Upper lobe of right lung (tissue), 1 donor: ENCODE measurements around the gene MMP13. TPM values are rescaled to one million over a fixed set of nuclear protein-coding genes. Genes with fewer than 3 reads are reported as not detected.
A peak's percentile ranks its signal among the peaks of the same experiment; 100 is the strongest.

Source experiments
- ATAC-seq: fragments of 200-7000 bp; cut with Tn5 transposase; one replicate; pipeline ENCODE4 v1.9.1; 2020; ENCODE audit warnings: mild to moderate bottlenecking, moderate library complexity
- DNase-seq: peaks from one replicate; pipeline ENCODE4 v3.0.0-alpha.2; 2020
- H3K27ac ChIP-seq: fragments of 200-600 bp; one replicate; pipeline ENCODE4 v1.8.0; 2022
- H3K27me3 ChIP-seq: fragments of 200-600 bp; one replicate; pipeline ENCODE4 v1.8.0; 2022; ENCODE audit warnings: mild to moderate bottlenecking
- H3K36me3 ChIP-seq: fragments of 200-600 bp; one replicate; pipeline ENCODE4 v1.8.0; 2022
- H3K4me1 ChIP-seq: fragments of 200-600 bp; one replicate; pipeline ENCODE4 v1.8.0; 2022
- H3K4me3 ChIP-seq: fragments of 200-600 bp; one replicate; pipeline ENCODE4 v1.8.0; 2022; ENCODE audit warnings: mild to moderate bottlenecking
- H3K9me3 ChIP-seq: fragments of 200-600 bp; one replicate; pipeline ENCODE4 v1.8.0; 2022
- CTCF ChIP-seq: fragments of 200-600 bp; IDR thresholded peaks from one replicate; pipeline ENCODE4 v1.8.0; 2022; ENCODE audit warnings: antibody characterized with exemption
- intact Hi-C: fragments of 100-400 bp; cut with DNase I; formaldehyde crosslinking; loops from one replicate; pipeline ENCODE4 v1.11.0; 2022
- total RNA-seq: library from RNA; stranded (reverse); fragmentation: NEBNext Ultra II Directional; extraction: Animal tissue kit (Norgen Biotek cat#: 25700); gene quantifications from one replicate; pipeline ENCODE4 v1.2.1, GENCODE V29; 2021
- donor health status: DM: no; HTN: yes; CAD: no; lungs with severe emphysema.

The MMP13 gene
- total RNA-seq, 1 donor from 2014 or later: not detected

GRCh38 chr11:102950622-102951081, 4.9 kb downstream of the MMP13 start:
- no peak overlapping the region for H3K4me3 ChIP-seq
- H3K36me3 ChIP-seq: no peaks in the 10 kb centered on the region
- DNase-seq (no peak), ATAC-seq (peak; percentile 52)
- no peak overlapping the region for H3K27ac ChIP-seq
- no peaks in the 10 kb centered on the region for H3K9me3 ChIP-seq
- no peaks in the 10 kb centered on the region for H3K27me3 ChIP-seq
- no peak for TF ChIP-seq CTCF
- intact Hi-C loops: no loop called here
- H3K4me1 ChIP-seq: peaks cover 8% of the 10 kb centered on the region

- Histone ChIP-seq H3K9me3 (no peaks in the 10 kb centered on the region), H3K4me1 (peaks cover 8% of the 10 kb centered on the region), H3K27ac (no peak overlapping the region), H3K4me3 (no peak overlapping the region), H3K27me3 (no peaks in the 10 kb centered on the region), H3K36me3 (no peaks in the 10 kb centered on the region)
- TF ChIP-seq CTCF: no peak
- DNase-seq (no peak), ATAC-seq (peak; percentile 61)
- intact Hi-C loops: no loop called here
Observed at GRCh38 chr11:102946237-102946636, 9.3 kb downstream of the MMP13 start.

GRCh38 chr11:102940714-102941588, 14.6 kb downstream of the MMP13 start:
- ATAC-seq: peak; percentile 89
- TF ChIP-seq CTCF: peak; percentile 83
- Histone ChIP-seq H3K36me3 (no peaks in the 10 kb centered on the region), H3K9me3 (no peaks in the 10 kb centered on the region), H3K4me3 (no peak overlapping the region), H3K27me3 (no peaks in the 10 kb centered on the region), H3K27ac (no peak overlapping the region), H3K4me1 (no peaks in the 10 kb centered on the region)
- intact Hi-C loops: no loop called here
- no peak for DNase-seq

- DNase-seq (no peak), ATAC-seq (no peak)
- intact Hi-C loops: no loop called here
- Histone ChIP-seq H3K9me3 (no peaks in the 10 kb centered on the region), H3K4me1 (no peaks in the 10 kb centered on the region), H3K36me3 (no peaks in the 10 kb centered on the region), H3K4me3 (no peak overlapping the region), H3K27me3 (no peaks in the 10 kb centered on the region), H3K27ac (no peak overlapping the region)
- no peak for TF ChIP-seq CTCF
Observed at GRCh38 chr11:102936864-102937509, 18.5 kb downstream of the MMP13 start.

GRCh38 chr11:102935514-102935913, 20.0 kb downstream of the MMP13 start:
- Histone ChIP-seq H3K36me3 (no peaks in the 10 kb centered on the region), H3K4me1 (no peaks in the 10 kb centered on the region), H3K4me3 (no peak overlapping the region), H3K27me3 (no peaks in the 10 kb centered on the region), H3K27ac (no peak overlapping the region), H3K9me3 (no peaks in the 10 kb centered on the region)
- ATAC-seq: no peak
- intact Hi-C loops: no loop called here
- TF ChIP-seq CTCF: no peak
- no peak for DNase-seq
